ENCODE data around the gene EPB41L2. TPM values are rescaled to one million over a fixed set of nuclear protein-coding genes. Genes with fewer than 3 reads are reported as not detected.

The EPB41L2 gene
- total RNA-seq, 3 donors from 2014 or later (not counting 1 experiment from before 2014, with no cell fraction given), result 6.8 to 11.4 (median 11.0) TPM

DNA sequence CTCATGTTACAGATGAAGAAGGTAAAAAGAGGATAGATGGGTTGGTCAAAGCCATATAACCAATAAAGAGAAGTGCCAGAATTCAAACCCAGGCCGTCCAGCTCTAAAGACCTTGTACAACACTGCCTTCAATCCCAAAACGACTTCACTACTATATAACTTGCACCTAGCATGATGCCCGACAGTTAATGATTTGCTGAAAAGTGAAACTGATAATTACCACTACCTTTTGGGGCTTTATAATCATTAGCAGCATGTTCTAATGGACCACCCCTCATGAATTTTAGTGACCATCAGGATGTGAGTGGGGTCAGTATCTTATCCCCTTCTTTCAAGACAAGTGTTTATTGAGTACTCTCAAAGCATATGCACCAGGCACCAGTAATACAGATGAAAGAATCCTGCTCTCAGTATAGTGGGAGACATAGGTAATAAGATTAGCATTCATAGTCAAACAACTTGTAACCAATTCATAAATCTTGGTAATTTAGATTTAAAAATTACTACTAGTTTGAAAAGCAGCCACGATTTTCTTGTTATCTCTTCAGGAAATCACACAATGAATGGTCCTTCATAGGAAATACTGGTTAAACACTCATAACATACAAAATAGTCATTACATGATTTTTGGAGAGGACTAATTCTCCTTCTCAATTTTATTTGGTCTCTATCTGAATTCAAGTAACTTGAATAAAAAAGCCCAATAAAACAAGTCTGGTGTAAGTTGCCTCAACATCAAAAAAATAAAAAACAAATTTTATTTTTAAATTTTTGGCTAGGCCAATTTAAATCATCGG, 98.0 kb downstream of the EPB41L2 start:
- Mint-ChIP-seq H3K27me3 (ENCODE audit: low read depth in 2 of 2) (no peaks in the 10 kb centered on the region), H3K27ac (no peak overlapping the region), H3K4me3 (no peak overlapping the region), H3K9me3 (no peaks in the 10 kb centered on the region), H3K4me1 (no peaks in the 10 kb centered on the region), H3K36me3 (no peaks in the 10 kb centered on the region)
- Histone ChIP-seq H3K36me3 (ENCODE audit: control insufficient read depth, insufficient read depth, low read length) (no peaks in the 10 kb centered on the region), H3K27ac (ENCODE audit: low read length) (no peak overlapping the region), H3K4me3 (ENCODE audit: low read length) (no peak overlapping the region), H3K9me3 (ENCODE audit: control insufficient read depth, insufficient read depth, low read length) (no peaks in the 10 kb centered on the region), H3K27me3 (ENCODE audit: control insufficient read depth, insufficient read depth, low read length) (no peaks in the 10 kb centered on the region), H3K4me1 (ENCODE audit: control insufficient read depth, insufficient read depth, low read length) (no peaks in the 10 kb centered on the region)
- no peak for ATAC-seq
- DNase-seq, result no peak
- intact Hi-C loops (cut with micrococcal nuclease), result no loop called here
- WGBS (ENCODE audit: insufficient coverage), result 94% methylated on average over 3 of the region's 5 CpGs
- TF ChIP-seq, protein P1, sequence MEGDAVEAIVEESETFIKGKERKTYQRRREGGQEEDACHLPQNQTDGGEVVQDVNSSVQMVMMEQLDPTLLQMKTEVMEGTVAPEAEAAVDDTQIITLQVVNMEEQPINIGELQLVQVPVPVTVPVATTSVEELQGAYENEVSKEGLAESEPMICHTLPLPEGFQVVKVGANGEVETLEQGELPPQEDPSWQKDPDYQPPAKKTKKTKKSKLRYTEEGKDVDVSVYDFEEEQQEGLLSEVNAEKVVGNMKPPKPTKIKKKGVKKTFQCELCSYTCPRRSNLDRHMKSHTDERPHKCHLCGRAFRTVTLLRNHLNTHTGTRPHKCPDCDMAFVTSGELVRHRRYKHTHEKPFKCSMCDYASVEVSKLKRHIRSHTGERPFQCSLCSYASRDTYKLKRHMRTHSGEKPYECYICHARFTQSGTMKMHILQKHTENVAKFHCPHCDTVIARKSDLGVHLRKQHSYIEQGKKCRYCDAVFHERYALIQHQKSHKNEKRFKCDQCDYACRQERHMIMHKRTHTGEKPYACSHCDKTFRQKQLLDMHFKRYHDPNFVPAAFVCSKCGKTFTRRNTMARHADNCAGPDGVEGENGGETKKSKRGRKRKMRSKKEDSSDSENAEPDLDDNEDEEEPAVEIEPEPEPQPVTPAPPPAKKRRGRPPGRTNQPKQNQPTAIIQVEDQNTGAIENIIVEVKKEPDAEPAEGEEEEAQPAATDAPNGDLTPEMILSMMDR (IDR thresholded peaks at IDR 0.05), result no peak

DNA sequence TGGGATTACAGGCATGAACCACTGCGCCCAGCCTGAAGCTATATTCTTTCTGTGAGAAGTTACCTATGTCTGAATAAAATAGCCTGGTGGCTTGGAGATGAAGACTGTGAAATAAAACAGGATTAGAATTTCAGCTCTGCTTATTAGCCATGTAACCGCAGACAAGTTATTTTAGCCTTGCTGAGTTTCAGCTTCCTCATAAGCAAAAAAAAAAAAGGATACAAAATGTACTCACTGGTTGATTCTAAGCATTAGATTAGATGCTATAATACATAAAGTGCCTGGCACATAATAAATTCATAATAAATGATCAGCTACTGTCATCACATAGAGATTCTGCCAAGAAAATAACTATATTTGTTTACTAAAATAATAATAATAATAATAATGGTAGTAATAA, 98.8 kb downstream of the EPB41L2 start:
- no peak overlapping the region for H3K27ac ChIP-seq (ENCODE audit: low read length)
- no peaks in the 10 kb centered on the region for H3K27me3 ChIP-seq (ENCODE audit: control insufficient read depth, insufficient read depth, low read length)
- no peak overlapping the region for H3K4me3 Mint-ChIP-seq

DNA sequence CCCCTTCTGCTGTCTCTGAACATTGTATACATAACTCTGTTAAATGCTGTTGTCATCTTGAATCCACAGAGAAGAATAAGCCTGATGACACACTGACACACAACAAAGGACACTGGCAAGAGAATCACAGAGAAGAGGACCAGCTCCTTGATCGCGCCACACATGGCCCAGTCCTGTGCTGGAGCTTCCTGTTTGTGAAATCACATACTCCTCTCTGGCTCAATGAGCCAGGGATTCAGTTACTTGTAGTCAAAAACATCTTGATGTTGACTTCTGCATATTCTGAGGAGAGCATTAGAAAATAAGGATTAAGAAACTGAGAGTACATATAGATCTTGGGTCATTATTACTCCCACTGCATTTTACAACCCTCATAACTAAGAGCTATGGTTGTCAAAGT, 100.1 kb downstream of the EPB41L2 start:
- Histone ChIP-seq H3K36me3 (ENCODE audit: control insufficient read depth, insufficient read depth, low read length) (no peaks in the 10 kb centered on the region), H3K27me3 (ENCODE audit: control insufficient read depth, insufficient read depth, low read length) (no peaks in the 10 kb centered on the region), H3K9me3 (ENCODE audit: control insufficient read depth, insufficient read depth, low read length) (no peaks in the 10 kb centered on the region), H3K4me1 (ENCODE audit: control insufficient read depth, insufficient read depth, low read length) (no peaks in the 10 kb centered on the region), H3K4me3 (ENCODE audit: low read length) (no peak overlapping the region), H3K27ac (ENCODE audit: low read length) (no peak overlapping the region)
- intact Hi-C loops (cut with micrococcal nuclease), result no loop called here
- Mint-ChIP-seq H3K36me3 (no peaks in the 10 kb centered on the region), H3K4me1 (no peaks in the 10 kb centered on the region), H3K27ac (no peak overlapping the region), H3K27me3 (ENCODE audit: low read depth in 2 of 2) (no peaks in the 10 kb centered on the region), H3K4me3 (no peak overlapping the region), H3K9me3 (no peaks in the 10 kb centered on the region)
- WGBS (ENCODE audit: insufficient coverage), result 54% methylated on average over 2 of the region's 2 CpGs
- TF ChIP-seq, protein P1 (IDR thresholded peaks at IDR 0.05), result no peak
- DNase-seq (no peak), ATAC-seq (no peak)

More for the DNA sequence above, 98.8 kb downstream of the EPB41L2 start:
- Histone ChIP-seq H3K4me1 (ENCODE audit: control insufficient read depth, insufficient read depth, low read length) (no peaks in the 10 kb centered on the region), H3K36me3 (ENCODE audit: control insufficient read depth, insufficient read depth, low read length) (no peaks in the 10 kb centered on the region), H3K9me3 (ENCODE audit: control insufficient read depth, insufficient read depth, low read length) (no peaks in the 10 kb centered on the region), H3K4me3 (ENCODE audit: low read length) (no peak overlapping the region)
- Mint-ChIP-seq H3K27me3 (ENCODE audit: low read depth in 2 of 2) (no peaks in the 10 kb centered on the region), H3K36me3 (no peaks in the 10 kb centered on the region), H3K4me1 (no peaks in the 10 kb centered on the region), H3K27ac (no peak overlapping the region), H3K9me3 (no peaks in the 10 kb centered on the region)
- TF ChIP-seq, protein P1 (IDR thresholded peaks at IDR 0.05), result no peak
- 100% methylated on average over 2 of the region's 2 CpGs for WGBS (ENCODE audit: insufficient coverage)
- DNase-seq (no peak), ATAC-seq (no peak)
- intact Hi-C loops (cut with micrococcal nuclease), result no loop called here

DNA sequence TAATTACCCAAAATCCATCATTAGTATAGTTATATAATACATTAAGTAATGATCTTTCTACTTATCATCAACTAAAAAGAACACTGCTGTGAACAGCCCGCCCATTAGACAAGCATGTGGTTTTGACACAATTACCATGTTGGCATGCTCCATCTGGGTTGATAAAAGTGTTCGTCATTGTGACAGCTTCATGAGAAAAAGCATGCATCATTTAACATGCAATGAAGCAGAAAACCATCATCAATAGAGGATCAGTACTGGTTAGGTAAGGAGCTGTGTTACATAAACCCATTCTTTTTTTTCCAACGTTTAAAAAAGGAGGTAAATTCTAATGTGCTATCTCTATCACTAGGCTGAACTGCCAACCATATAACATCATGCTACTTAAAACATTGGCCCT, 101.9 kb downstream of the EPB41L2 start:
- no peaks in the 10 kb centered on the region for H3K9me3 ChIP-seq (ENCODE audit: control insufficient read depth, insufficient read depth, low read length)
- ATAC-seq, result no peak
- H3K4me3 Mint-ChIP-seq, result no peak overlapping the region
- no peak overlapping the region for H3K27ac Mint-ChIP-seq
- H3K4me1 ChIP-seq (ENCODE audit: control insufficient read depth, insufficient read depth, low read length), result no peaks in the 10 kb centered on the region
- H3K27me3 ChIP-seq (ENCODE audit: control insufficient read depth, insufficient read depth, low read length), result no peaks in the 10 kb centered on the region
- TF ChIP-seq, protein P1 (IDR thresholded peaks at IDR 0.05), result no peak
- no peaks in the 10 kb centered on the region for H3K9me3 Mint-ChIP-seq
- intact Hi-C loops (cut with micrococcal nuclease), result no loop called here
- no peaks in the 10 kb centered on the region for H3K36me3 Mint-ChIP-seq
- no peak overlapping the region for H3K4me3 ChIP-seq (ENCODE audit: low read length)
- H3K27me3 Mint-ChIP-seq (ENCODE audit: low read depth in 2 of 2), result no peaks in the 10 kb centered on the region
- 90% methylated on average over 3 of the region's 3 CpGs for WGBS (ENCODE audit: insufficient coverage)
- no peak overlapping the region for H3K27ac ChIP-seq (ENCODE audit: low read length)
- no peak for DNase-seq
- H3K4me1 Mint-ChIP-seq, result no peaks in the 10 kb centered on the region
- H3K36me3 ChIP-seq (ENCODE audit: control insufficient read depth, insufficient read depth, low read length), result no peaks in the 10 kb centered on the region

Measured in natural killer cell (primary cell).